Fibroblast of villous mesenchyme (primary cell): ENCODE measurements around the gene DOCK9. TPM values are rescaled to one million over a fixed set of nuclear protein-coding genes. Genes with fewer than 3 reads are reported as not detected.

Experiments used
- DNase-seq: peaks from one replicate; pipeline ENCODE4 v3.0.0-alpha.2; 2010; ENCODE audit warnings: low read depth
- H3K4me3 ChIP-seq: 2 replicates; pipeline ENCODE4 v1.5.1; 2011; ENCODE audit warnings: low read depth, mild to moderate bottlenecking, low read length
- total RNA-seq: library from RNA; depleted of rRNA; stranded (reverse); fragments of >200 nt; gene quantifications from 2 replicates; pipeline ENCODE4 v1.2.3, GENCODE V29; 2012
- TF ChIP-seq, protein P1 (sequence below): IDR thresholded peaks from 2 replicates; pipeline ENCODE4 v1.5.1; 2012; ENCODE audit warnings: low read depth, mild to moderate bottlenecking, low read length; ENCODE audit not compliant: insufficient read depth

The DOCK9 gene
- total RNA-seq, 1 donor: 14.7 TPM

DNA sequence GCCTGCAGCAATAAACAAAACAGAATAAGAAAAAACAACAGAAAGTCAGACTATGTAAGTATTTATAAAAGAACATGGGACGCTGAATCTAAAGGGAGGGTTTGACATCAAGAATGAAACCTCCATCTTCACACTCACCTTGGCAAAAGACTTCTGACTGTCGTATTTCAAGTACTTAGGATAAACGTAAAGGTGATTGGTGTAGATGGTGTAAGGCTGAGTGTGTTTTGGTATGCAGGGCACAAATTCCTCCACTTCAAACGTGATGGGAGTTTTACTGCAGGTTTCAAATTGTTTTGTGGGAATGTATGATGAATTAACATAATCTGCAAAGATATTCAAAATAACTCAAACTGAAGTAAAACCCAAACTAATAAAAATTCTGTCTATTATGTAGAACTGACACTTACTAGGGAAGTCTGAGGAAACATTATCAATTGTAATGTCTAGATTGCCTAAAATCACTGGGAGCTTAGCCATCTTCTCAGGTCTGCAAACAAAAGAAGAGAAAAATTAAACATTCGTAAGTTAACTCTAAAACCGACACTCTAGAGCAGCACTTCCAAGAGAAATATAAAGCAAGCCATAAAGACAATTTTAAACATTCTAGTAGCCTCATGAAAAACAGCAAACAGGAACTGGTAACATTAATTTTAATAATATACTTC is 89.5 kb downstream of the DOCK9 start:
- no peak for DNase-seq
- no peak overlapping the region for H3K4me3 ChIP-seq
- TF ChIP-seq, protein P1, sequence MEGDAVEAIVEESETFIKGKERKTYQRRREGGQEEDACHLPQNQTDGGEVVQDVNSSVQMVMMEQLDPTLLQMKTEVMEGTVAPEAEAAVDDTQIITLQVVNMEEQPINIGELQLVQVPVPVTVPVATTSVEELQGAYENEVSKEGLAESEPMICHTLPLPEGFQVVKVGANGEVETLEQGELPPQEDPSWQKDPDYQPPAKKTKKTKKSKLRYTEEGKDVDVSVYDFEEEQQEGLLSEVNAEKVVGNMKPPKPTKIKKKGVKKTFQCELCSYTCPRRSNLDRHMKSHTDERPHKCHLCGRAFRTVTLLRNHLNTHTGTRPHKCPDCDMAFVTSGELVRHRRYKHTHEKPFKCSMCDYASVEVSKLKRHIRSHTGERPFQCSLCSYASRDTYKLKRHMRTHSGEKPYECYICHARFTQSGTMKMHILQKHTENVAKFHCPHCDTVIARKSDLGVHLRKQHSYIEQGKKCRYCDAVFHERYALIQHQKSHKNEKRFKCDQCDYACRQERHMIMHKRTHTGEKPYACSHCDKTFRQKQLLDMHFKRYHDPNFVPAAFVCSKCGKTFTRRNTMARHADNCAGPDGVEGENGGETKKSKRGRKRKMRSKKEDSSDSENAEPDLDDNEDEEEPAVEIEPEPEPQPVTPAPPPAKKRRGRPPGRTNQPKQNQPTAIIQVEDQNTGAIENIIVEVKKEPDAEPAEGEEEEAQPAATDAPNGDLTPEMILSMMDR: no peak

DNA sequence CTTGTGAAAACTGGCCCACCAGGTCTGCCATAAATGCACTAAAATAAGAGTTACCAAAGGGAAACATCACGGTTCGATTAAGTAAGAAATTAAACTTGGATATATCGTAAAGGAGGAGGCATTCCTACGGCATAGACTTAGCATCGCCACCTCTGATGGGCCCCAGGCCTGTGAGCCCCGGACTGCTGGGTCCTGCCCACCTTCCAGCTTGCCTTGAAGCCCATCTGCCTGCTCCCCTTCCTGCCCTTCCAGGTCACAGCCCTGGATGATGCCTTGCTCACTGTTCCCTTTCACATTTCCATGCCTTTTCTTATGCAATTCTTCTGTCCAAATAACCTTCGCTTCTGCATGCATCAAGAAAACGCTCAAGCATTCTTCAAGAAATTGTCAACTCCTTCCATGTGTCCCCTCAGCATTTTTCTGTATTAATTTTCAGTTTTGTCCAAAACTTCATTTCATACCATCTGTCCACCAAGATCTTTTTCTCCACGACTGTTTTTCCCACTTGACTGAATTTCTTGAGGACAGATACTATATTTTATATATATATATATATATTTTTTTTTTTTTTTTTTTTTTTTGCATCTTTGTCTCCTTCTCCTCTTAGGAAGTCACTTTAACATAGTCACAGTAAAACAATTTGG is 91.2 kb downstream of the DOCK9 start:
- TF ChIP-seq, protein P1: no peak
- H3K4me3 ChIP-seq: no peak overlapping the region
- no peak for DNase-seq

DNA sequence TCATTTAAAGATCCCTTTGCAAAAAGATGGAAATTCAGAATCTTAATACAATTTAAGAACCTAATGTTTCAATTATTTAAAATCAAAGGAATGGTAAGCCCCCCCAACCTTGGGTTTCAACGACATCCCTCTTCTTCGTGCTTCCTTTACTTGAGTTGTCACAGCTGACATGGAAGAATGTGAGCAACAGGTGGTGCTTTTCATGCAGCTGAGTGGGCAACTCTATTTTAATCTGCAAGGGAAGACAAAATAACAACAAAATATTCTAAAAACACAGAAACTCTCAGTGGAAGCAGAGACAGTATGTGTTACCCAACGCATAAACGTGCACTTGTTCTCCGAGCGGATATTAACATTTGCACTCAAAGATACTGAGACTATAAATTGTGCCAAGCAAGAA is 92.3 kb downstream of the DOCK9 start:
- TF ChIP-seq, protein P1: no peak
- DNase-seq: no peak
- H3K4me3 ChIP-seq: no peak overlapping the region

DNA sequence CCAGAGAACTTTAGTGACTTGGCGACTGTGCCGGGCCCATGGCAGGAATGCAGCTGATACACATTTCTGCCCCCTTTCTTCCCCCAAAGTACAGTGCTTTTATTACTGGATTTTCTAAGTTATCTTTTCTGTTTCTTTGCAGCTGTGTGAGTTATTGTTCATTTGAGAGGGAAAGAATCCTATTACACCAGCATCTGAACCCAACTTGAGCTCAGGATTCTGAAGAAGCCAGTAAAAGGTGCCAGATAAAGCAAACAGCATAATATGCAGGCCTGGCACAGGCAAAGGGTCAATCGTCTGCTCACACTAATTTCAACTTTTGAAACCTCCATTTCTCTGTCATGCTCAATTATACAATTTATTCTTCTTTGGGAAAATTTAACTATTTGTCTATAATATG is 93.9 kb downstream of the DOCK9 start:
- TF ChIP-seq, protein P1: no peak
- no peak overlapping the region for H3K4me3 ChIP-seq
- no peak for DNase-seq

DNA sequence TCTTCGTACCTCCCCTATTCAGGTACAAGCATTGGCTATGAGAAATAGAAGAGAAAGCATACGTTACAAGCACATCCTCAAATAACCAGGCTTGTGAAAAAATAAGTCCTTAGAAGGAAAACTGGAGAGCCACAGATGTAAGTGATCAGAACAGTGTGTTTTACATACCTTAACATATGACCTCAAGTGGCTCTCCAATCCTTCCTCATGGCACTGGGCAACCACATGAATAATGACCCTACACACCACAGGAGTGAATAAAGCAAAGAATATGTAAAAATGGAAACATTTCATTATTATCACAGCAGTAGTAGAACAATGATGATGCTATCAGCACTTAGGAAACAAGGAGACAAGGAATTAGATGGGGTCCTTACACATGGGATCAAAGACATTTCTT is 96.5 kb downstream of the DOCK9 start:
- TF ChIP-seq, protein P1: no peak
- DNase-seq: no peak
- no peak overlapping the region for H3K4me3 ChIP-seq

DNA sequence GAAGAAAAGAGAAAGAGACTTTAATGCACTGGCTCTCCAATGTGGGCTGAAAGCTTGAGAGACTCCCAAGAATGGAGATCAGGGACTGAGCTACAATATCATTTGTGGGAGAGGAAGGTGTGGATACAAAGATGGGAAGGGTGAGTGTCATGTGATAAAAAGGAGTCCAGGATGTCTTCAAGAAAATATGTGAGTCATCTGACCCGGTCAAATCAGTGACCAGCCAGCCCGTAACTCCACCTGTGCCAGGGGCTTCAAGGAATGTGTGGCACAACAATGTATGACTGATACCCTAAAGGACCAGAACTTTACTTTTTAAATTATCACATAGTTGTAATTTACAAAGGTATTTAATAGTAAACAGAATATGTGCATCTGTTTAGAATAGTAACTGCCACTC is 97.2 kb downstream of the DOCK9 start:
- DNase-seq: no peak
- no peak overlapping the region for H3K4me3 ChIP-seq
- TF ChIP-seq, protein P1: no peak

DNA sequence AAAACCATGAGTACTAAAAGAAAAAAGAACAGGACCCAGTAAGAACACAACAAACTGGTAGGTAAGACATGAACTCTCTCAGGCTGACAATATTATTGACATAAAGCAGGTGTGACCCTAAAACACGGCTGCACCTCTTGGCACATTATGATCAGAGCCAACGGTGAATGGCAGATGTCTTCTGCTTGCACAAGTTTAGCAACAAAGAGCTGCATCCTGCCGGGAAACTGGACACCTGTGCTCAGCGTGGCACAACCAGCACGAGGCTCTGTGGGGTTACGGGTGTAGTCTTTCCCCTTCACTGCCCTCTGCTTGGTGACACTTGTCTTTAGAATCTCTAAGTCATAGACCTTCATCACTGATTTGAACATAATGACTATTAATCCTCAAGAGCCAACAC is 97.9 kb downstream of the DOCK9 start:
- DNase-seq: no peak
- TF ChIP-seq, protein P1: no peak
- no peak overlapping the region for H3K4me3 ChIP-seq
